ENCODE results near the gene SORBS1. TPM values are rescaled to one million over a fixed set of nuclear protein-coding genes. Genes with fewer than 3 reads are reported as not detected.

Gene SORBS1
- polyA plus RNA-seq, 1 donor from 2014 or later: 39.5 TPM

DNA sequence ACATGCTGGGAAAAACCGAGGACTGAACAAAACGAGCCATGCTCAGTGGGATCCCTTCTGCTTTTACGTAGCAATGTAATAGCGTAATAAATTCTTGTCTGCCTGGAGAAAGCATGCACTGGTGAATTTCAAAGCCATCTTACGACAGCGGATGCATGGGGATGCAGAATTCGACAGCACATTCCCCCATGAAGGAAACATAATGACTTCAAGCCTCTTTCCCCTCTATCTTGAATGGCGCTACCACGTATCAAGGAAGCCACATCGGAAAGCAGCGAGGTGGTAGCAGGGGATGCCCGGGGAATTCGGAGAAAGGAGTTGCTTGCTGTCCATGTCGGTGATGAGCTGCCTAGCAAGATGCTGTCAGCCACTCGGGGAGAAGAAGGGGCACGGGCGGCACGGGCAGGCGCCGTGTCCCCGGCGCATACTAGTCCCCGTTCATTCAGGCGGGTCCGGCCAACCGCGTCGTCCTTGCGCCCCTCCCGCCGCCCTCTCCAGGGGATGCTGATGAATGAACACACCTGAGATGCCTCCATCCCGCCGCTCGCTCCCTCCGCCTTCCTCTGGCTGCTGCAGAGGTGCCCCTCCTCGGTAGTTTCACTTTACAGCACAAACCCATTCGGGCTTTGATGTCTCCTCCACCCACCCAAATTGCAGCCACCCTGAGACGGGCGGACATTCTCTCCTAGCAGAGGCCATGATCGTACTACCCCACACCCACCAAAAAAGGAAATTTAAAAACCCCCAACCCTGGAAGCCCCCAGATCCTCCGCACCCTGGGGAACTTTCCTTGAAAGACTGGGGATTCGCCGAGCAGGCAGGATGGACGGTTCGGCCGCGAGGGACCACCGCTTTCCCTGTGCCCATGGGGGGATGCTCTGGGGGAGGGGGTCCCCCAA lies 644 bp downstream of the SORBS1 start:
- H3K9me3 ChIP-seq (ENCODE audit: low read length): no peaks in the 10 kb centered on the region
- H3K9me2 ChIP-seq (ENCODE audit: insufficient read depth, low read length): no peaks in the 10 kb centered on the region
- peak overlapping the region; percentile 93 for H3K9ac ChIP-seq (ENCODE audit: low read length)
- H2AFZ ChIP-seq (ENCODE audit: low read depth, low read length): peak overlapping the region; percentile 51
- H3K79me2 ChIP-seq (replicated peaks; ENCODE audit: insufficient read depth, low read length): peaks cover 9% of the 10 kb centered on the region
- H4K20me1 ChIP-seq (ENCODE audit: insufficient read depth): no peaks in the 10 kb centered on the region
- H3K27me3 ChIP-seq (ENCODE audit: insufficient read depth, low read depth, low read length): no peaks in the 10 kb centered on the region
- peak overlapping the region; percentile 96 for H3K4me3 ChIP-seq (ENCODE audit: low read length)
- peak overlapping the region; percentile 89 for H3K27ac ChIP-seq (ENCODE audit: low read length)
- H3K36me3 ChIP-seq (ENCODE audit: insufficient read depth, low read length): no peaks in the 10 kb centered on the region
- no peaks in the 10 kb centered on the region for H3F3A ChIP-seq (ENCODE audit: insufficient read depth, low read length, poor library complexity, severe bottlenecking)
- no peak for TF ChIP-seq SMC3 (conservative IDR thresholded peaks at IDR 0.05; ENCODE audit: poor library complexity)
- no peak for TF ChIP-seq RAD21 (conservative IDR thresholded peaks at IDR 0.05)
- TF ChIP-seq, protein P1, sequence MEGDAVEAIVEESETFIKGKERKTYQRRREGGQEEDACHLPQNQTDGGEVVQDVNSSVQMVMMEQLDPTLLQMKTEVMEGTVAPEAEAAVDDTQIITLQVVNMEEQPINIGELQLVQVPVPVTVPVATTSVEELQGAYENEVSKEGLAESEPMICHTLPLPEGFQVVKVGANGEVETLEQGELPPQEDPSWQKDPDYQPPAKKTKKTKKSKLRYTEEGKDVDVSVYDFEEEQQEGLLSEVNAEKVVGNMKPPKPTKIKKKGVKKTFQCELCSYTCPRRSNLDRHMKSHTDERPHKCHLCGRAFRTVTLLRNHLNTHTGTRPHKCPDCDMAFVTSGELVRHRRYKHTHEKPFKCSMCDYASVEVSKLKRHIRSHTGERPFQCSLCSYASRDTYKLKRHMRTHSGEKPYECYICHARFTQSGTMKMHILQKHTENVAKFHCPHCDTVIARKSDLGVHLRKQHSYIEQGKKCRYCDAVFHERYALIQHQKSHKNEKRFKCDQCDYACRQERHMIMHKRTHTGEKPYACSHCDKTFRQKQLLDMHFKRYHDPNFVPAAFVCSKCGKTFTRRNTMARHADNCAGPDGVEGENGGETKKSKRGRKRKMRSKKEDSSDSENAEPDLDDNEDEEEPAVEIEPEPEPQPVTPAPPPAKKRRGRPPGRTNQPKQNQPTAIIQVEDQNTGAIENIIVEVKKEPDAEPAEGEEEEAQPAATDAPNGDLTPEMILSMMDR (IDR thresholded peaks at IDR 0.05; ENCODE audit: poor library complexity, severe bottlenecking): no peak
- TF ChIP-seq, protein P2, sequence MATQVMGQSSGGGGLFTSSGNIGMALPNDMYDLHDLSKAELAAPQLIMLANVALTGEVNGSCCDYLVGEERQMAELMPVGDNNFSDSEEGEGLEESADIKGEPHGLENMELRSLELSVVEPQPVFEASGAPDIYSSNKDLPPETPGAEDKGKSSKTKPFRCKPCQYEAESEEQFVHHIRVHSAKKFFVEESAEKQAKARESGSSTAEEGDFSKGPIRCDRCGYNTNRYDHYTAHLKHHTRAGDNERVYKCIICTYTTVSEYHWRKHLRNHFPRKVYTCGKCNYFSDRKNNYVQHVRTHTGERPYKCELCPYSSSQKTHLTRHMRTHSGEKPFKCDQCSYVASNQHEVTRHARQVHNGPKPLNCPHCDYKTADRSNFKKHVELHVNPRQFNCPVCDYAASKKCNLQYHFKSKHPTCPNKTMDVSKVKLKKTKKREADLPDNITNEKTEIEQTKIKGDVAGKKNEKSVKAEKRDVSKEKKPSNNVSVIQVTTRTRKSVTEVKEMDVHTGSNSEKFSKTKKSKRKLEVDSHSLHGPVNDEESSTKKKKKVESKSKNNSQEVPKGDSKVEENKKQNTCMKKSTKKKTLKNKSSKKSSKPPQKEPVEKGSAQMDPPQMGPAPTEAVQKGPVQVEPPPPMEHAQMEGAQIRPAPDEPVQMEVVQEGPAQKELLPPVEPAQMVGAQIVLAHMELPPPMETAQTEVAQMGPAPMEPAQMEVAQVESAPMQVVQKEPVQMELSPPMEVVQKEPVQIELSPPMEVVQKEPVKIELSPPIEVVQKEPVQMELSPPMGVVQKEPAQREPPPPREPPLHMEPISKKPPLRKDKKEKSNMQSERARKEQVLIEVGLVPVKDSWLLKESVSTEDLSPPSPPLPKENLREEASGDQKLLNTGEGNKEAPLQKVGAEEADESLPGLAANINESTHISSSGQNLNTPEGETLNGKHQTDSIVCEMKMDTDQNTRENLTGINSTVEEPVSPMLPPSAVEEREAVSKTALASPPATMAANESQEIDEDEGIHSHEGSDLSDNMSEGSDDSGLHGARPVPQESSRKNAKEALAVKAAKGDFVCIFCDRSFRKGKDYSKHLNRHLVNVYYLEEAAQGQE (IDR thresholded peaks at IDR 0.05; ENCODE audit: borderline replicate concordance): peak; percentile 75
- TF ChIP-seq TAF1 (IDR thresholded peaks at IDR 0.05; ENCODE audit: low read depth): peak; percentile 31
- TF ChIP-seq EP300 (conservative IDR thresholded peaks at IDR 0.05; ENCODE audit: poor library complexity, severe bottlenecking): no peak
- TF ChIP-seq POLR2AphosphoS5 (IDR thresholded peaks at IDR 0.05): peak; percentile 8
- TF ChIP-seq EZH2 (IDR thresholded peaks at IDR 0.05; ENCODE audit: borderline replicate concordance, insufficient read depth, low read length, poor library complexity, severe bottlenecking): no peak
- TF ChIP-seq MXI1 (conservative IDR thresholded peaks at IDR 0.05; ENCODE audit: poor library complexity, severe bottlenecking): peak; percentile 34
- peak overlapping the region; percentile 97 for H3K4me2 ChIP-seq (ENCODE audit: low read length)

DNA sequence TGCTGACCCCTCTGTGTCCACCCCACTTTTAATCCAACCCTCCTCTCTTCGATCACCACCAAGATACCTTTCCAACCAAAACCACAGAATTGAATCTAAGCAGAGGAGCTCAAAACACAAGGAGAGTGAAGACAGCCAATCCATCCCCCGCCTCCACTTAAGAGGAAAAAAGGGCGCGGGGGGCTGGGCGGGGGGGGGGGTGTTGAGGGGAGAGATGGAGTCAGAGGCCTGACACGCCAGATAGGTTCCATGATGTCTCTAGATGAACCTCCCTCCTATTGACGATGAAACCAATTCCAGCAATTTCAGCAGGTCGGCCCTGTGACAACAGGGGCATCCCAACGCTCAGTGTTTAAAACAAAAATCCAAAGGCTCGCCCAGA lies 1.3 kb downstream of the SORBS1 start:
- Histone ChIP-seq H3K27me3 (ENCODE audit: insufficient read depth, low read depth, low read length) (no peaks in the 10 kb centered on the region), H3K36me3 (ENCODE audit: insufficient read depth, low read length) (no peaks in the 10 kb centered on the region), H3K9ac (ENCODE audit: low read length) (peak overlapping the region; percentile 93), H3K27ac (ENCODE audit: low read length) (peak overlapping the region; percentile 89), H3K9me3 (ENCODE audit: low read length) (no peaks in the 10 kb centered on the region), H2AFZ (ENCODE audit: low read depth, low read length) (peak overlapping the region; percentile 51), H3K9me2 (ENCODE audit: insufficient read depth, low read length) (no peaks in the 10 kb centered on the region), H3K79me2 (replicated peaks; ENCODE audit: insufficient read depth, low read length) (peaks cover 9% of the 10 kb centered on the region), H3K4me2 (ENCODE audit: low read length) (peak overlapping the region; percentile 97), H3K4me3 (ENCODE audit: low read length) (peak overlapping the region; percentile 96), H4K20me1 (ENCODE audit: insufficient read depth) (no peaks in the 10 kb centered on the region), H3F3A (ENCODE audit: insufficient read depth, low read length, poor library complexity, severe bottlenecking) (no peaks in the 10 kb centered on the region)
- TF ChIP-seq, protein P1 (IDR thresholded peaks at IDR 0.05; ENCODE audit: poor library complexity, severe bottlenecking): no peak
- peak; percentile 46 for TF ChIP-seq POLR2AphosphoS5 (IDR thresholded peaks at IDR 0.05)

All from neural cell (in vitro differentiated cells).